HG02571 (cell line): ENCODE data around the gene SPAG8.

Source experiments
- ATAC-seq: cut with Tn5 transposase; IDR thresholded peaks from one replicate; pipeline ENCODE4 v1.9.1; 2021; ENCODE audit warnings: mild to moderate bottlenecking, moderate library complexity; ENCODE audit not compliant: unreplicated experiment

The SPAG8 gene

DNA sequence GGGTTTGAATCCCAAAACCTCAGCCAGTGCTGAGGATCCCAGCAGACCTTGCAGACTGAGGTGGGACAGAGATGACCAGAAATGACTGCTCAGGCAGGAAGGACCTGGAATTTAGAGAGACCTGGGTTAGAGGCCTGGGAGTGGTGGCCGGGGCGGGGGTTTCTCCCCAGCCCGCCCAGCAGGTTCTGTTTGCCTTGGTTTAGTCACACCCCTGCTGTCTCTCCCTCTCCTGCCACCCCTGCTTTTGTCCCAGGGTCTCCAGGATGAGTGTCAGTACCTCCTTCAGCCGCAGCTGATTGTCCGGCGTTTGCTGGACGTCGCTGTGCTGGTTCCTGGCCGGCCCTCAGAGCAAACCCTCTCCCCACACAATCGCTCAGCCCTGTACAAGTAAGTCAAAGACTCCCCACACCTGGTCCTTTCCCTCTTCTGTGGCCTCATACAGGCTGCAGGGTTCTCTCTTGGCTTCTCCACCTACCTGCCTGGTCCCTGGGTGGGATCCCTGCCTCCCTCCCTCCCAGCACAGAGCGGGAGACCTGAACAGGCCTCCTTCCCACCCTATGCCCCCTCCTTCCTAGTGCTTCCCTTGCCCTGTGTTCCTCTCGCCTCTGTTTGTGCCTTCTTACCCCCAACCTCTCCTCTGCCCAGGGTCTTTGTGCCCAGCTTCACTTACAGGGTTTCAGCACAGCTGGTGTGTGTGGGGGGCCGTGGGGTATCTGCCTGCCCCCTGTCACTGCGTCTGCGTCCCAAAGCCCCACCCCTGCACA is 29.0 kb upstream of the SPAG8 start:
- ATAC-seq, result no peak

DNA sequence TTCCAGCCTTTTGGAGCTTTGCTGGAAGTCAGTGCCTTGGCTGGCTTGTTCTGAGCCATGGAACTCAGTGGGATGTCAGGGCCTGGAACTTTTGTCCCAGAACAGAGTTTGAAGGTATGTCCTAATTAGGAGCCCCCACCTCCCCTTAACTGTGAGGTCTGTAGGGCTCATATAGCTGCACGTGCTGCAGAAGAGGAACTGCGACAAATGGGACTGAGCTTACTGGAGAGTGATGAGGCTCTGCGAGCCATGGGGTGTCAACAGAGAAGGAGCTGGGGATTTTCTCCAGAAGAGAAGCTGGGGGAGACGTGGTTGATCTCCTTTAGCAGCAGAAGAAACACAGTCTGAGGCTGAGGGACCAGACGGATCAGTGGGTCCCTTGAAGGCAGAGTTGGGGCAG is 27.9 kb upstream of the SPAG8 start:
- ATAC-seq, result no peak

DNA sequence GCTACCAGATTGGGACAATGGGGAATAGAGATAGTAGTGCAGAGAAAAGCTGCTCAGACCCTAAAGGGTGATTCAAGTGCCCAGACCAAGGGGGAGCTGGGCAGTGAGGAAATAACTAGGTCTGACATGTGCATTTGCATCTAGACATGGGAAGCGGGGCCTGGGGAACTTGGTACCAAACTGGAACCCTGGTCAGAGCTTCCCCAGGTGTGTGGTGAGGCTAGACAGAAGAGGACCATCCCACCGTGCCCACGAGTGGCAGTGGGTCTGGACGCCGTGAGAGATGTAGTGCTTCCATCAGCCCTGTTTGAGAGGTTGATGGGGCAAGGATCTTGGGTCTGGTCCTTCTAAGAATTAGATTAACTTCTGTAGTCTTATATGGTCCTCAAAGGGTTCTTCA is 24.5 kb upstream of the SPAG8 start:
- ATAC-seq, result no peak

DNA sequence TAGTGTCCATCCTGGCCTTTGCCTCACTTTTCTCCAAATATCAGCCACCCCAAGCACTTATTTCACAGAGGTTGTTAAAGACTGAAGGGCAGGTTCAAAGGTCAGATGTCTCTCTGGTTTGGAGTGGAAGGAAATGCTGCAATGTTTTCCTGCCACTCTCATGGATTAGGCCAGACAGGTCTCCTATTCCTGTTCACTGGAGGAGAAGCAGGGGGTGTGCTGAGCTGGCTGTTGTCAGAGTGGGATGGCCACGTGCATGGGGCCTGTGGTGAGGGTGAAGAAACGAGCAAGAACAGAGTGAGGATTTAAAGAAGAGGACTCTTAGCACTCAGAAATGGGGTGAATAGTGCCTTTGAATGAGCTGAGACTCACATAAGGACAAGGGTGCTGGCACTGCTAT is 23.7 kb upstream of the SPAG8 start:
- ATAC-seq, result no peak

DNA sequence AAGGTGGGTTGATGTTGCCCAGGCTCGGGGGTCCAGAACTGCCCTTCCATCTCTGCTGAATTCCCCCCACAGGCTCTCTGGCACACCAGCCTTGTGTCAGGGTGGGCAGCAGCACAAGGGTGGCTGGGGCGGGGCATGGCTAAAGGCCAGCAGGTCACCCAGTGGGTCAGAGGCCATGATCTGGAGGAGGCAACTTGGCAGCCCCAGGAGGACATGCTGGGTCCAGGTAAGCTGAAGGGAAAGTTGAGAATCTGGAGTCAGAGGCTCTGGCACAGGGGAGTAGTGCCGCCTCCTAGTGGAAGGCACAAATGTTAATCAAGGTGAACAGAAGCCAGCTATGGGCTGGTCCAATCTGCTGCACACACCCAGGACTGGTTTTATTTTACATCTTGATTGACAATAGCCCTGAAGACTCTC is 23.2 kb upstream of the SPAG8 start:
- no peak for ATAC-seq

DNA sequence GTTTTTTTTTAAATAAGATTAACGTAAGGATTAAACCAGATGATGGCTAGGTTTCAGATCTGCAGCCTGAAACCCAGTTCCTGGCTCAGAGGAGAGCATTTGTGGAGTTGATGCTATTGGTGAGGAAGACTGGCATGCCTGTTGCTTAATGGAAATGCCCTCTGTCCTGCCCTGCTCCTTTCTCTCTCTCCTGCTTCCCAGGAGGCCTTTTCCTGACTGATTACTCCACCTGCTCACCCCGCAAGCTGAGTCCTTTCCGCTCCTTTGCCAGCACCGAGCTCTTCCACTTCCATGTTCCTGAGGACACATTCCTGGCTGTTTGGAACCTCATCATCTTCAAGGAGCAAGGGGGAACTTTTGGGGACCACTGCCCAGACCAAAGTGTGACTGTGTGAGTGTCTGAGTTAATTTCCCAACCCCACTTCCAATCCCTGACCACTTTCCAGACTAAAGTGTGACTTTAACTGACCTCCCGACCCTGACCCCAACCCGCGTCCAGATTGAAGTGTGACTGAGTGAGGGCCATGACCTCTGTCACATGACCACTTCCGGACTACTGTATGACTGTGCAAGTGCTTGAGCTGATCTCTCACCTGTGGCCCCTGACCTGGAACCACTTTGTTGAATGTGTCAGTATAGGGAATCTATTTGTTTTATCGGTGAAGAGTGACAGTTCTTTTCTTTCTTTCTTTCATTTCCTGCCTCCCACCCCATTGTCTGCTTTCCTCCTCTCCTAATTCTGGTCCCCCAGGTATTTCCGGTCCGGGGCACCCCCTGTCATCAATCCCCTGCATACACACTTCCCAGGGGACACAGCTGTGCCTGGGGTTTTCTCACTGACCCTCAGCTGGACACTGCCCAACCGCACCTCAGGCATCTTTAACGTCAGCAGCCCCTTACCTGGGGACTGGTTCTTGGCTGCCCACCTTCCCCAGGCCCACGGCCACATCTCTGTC is 22.5 kb upstream of the SPAG8 start:
- no peak for ATAC-seq

DNA sequence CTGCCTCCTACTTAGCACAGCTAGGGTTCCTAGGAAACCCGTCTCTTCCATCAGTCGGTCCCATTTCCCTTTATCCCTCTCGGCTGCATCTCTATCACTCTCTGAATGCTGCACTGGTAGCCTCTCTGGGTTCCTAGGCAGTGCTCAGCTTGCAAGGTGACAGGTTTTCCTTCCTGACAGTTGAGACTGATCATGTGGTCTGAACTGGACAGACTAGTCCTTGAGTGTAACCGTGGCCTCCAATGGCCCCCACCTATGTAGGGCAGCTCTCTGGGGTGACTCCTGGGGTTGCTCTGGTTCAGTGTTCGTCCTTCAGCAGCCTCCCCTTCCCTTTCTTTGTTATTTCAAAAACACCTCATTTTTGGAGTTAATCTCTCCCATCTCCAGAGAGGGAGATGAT is 20.8 kb upstream of the SPAG8 start:
- ATAC-seq, result no peak

DNA sequence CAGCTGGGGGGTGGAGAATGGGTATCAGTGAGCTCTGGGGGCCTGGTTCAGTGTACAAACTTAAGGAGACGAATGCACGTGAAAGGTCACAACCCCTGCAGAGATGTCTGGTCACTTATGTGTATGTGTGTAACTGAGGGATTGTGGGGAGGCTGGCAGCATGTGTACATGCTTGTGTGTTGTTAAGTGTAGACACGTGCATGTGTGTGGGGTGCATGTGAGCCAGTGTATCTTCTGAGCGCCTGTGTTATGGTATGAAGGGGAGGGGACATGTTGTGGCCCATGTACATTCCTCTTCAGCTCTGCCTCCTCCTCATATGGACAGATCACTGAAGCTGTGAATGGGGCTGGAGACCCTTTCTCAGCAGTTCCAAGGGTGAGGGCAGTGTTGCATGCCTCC is 19.0 kb upstream of the SPAG8 start:
- ATAC-seq, result no peak

DNA sequence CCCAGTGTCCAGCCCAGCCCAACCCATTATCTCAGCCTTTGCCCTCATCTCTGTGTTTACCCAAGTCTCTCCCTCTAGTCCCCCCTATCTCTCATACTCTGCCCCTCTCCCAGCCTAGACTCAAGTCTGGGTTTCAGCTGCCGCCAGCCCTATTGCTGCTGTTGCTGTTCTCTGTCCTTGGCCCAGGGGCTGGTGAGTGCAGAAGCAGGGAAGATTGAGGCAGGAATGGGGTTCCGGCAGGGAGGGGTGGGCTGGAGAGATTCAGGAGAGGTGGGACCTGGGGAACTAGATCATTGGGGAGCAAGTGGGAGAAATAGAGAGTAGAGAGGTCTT is 17.7 kb upstream of the SPAG8 start:
- no peak for ATAC-seq

DNA sequence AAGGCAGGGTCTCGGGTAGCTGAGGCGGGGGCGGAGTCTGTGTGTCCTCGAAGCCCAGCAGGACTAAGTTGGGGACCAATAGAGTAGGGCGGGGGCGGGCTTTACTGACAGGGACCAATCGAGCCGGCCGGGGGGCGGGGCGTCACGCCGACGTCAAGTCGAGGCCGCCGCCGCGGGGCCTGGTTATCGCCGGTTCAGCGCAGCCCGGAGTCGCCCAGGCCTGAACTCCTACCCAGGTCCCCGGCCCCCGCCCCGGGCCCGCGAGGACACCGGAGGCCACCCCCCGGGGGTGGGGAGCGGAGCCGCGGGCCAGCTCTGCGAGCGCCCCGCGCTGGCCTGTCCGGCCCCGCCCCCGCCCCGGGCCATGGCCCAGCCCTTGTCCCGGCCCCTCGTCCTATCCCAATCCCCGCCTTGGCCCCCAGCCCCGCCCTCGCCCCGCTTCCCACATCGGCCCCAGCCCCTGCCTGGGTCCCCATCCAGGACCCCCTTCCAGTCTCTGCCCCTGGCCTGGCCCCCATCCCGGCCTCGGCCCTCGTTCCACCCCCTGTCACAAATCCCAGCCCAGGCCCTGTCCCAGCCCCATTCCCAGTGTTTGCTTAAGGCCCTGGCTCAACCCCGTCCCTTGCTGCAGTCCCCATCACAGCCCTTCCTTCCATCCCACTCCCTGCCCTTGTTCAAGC is 17.2 kb upstream of the SPAG8 start, which contains the start of gene TMEM8B:
TSS of gene TMEM8B (plus strand) at position 145 of the 680 bp plus-strand sequence. CDS start at position 365, 220 bp downstream.
- ATAC-seq, result peak; percentile 79

DNA sequence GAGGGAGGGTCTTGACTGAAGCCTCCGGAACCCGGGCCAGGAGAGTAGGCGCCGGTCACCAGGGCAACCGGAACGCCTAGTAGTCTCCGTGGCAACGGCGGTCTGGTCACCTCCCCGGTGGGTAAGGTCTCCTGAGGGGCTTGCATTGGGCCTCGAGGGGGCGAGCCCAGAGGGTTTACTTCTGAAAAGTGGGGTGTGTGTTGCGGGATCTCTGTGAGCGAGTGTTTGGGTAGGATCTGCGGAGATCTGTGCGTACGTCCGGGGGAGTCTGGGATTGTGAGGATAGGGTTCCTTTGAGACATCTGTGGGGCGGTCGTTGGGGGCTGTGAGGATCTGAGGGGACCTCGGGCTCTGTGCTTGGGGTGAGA is 16.6 kb upstream of the SPAG8 start, which contains the start of gene FAM221B:
TSS of gene FAM221B (minus strand) at position 17 of the 368 bp plus-strand sequence. CDS start 2,571 bp downstream, outside the sequence.
- no peak for ATAC-seq

DNA sequence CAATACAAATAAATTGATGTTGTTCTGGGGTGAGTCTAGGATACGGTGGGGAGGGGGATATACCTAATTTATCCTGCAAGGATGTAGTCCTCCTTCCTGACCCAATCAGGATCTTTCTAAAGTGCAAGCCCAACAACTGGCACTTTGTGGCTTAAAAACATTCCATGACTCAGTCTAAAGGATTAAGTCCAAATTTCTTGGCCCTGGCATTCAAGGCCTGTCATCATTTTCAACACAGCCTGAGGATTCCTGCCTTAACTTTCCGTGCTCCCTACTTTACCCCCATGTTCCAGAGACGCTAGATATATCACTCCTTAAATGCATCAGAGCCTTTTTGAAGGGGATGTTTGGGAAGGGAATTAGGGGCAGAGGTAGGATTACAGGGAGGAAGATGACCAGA is 15.4 kb upstream of the SPAG8 start:
- ATAC-seq, result no peak

DNA sequence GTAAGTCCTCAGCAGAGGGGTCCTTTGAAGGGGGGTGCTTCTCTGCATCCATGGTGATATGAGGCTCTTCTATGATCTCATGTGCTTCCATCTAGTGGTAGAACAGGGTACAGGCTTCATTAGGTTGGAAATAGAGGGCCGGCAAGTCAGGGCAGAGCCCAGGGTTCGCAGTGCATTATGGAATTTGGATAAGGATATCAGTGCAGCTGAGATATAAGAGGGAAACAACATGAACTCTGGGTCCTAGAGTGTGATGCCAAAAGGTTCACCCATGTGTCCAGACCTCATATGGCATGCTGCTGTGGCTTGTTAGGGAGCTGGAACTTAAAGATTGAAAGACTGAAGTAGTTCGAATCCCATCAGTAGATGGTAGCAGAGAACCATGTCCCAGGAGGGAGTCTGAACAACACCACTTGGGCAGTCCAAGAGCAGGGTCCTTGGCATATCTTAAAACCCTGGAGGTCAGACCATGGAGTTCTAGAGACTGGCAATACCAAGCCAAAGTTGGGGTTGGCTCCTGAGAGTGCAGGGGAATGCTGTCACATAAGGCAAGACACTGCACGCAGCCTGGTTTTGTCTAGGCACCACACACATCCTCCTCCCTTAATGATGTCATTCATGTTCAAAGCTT is 14.1 kb upstream of the SPAG8 start:
- no peak for ATAC-seq

DNA sequence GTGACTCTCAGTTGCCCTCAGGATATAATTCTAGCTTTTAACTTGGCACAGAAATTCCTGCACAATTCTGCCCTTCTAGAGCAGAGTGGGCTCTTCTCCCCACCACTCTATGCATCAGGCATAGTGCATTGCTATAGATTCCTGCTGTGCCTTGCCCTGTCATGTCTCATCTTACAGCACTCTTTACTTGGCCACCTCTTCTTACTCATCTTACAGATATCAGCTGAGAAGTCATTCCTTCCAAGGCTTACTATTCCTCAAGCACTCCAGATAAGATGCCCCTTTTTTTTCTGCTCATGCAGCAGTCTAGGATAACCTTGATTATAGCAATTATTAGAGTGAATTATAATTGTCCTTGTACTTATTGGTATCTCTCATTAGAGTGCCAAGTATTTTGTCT is 10.9 kb upstream of the SPAG8 start:
- ATAC-seq, result no peak

DNA sequence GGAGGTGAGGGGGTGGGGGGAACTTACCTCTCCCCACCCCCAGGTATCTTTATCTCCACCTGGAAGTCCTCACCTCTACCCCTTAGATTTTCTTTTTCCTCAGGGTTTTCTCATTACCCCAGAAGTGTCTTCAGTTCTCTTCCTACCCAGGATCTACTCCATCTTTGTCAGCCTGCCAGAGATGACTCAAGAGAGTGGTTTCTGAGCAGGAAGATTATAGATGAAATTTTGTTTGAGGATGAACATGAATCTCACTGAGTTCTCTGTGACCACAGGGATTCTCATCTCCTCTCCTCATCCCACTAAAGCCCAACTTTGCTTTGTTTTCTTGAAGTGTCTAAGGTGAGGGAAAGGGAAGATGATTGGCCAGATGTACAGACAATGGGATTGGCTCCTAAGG is 8.0 kb upstream of the SPAG8 start:
- ATAC-seq, result no peak

DNA sequence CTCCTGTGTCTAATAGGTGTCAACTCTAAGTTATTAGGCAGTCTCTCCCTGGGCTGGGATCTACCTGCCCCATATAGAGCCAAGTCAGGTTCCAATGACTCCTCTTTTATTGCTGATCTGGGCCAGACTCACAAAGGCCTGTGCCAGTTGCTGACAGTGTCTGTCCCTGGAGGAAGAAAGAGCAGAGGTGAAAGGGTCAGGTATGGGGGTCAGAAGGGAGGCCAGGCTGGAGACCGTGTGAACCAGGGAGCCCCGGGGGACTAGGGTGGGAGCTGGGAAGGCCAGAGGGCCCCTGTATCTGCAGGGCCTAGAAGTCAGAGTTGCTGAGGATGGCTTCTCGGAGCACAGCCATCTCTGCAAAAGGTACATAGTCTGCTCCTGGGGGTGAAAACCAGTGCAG is 6.3 kb upstream of the SPAG8 start:
- ATAC-seq, result no peak

DNA sequence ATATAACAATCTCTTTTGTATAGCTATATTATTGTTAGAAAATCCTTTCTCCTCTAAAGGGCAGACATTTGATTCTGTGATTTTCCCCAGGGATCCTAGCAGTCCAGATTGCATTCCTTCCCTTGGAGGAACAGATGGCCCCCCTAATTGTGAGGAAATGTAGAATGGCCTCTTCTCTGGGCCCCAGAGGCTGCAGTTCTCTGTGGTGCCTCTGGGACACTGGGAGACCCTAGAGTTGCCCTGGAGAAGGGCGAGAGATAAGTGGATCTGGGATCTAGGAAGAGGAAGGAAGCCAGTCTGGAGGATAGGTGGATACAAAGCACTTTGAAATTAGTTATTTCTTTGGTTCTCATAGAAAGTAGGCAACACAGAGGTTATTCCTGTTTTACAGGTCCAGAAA is 4.6 kb upstream of the SPAG8 start:
- ATAC-seq, result no peak

DNA sequence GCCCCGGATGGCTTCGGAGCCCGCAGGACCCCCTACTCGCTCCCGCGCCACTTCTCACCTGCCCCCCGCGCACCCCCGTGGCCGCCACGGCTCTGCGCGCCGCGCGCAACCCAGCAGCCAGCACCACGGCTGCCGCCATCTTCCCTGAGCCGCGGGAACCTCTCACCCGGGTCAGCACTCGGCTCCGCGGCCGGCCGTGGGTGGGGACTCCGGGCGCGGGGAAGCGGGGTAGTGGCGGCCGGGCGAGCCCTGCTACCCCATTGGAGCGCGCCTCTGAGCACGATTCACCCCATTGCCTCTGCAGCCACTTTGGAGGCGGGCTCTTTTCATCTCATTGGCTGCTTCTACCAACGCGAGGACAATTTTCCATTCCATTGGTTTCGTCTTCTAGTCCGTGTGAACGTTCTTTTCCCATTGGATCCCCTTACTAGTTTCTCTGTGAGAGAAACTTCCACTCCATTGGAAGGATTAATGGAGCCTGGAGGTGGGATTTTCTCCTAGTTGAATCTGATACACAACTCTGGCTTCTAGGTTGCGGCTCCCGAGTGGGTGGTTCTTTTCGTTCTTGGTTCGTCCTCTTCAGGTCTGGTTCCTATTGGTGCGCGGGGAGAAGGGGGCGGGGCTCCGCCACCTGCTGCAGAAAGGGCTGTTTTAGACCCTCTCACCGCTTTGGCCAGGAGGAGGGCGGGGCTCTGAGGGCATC is 2.9 kb upstream of the SPAG8 start, which contains the start of gene HINT2:
TSS of gene HINT2 (minus strand) at position 202 of the 703 bp plus-strand sequence. CDS start at position 139, 63 bp downstream.
- ATAC-seq, result peak; percentile 78

DNA sequence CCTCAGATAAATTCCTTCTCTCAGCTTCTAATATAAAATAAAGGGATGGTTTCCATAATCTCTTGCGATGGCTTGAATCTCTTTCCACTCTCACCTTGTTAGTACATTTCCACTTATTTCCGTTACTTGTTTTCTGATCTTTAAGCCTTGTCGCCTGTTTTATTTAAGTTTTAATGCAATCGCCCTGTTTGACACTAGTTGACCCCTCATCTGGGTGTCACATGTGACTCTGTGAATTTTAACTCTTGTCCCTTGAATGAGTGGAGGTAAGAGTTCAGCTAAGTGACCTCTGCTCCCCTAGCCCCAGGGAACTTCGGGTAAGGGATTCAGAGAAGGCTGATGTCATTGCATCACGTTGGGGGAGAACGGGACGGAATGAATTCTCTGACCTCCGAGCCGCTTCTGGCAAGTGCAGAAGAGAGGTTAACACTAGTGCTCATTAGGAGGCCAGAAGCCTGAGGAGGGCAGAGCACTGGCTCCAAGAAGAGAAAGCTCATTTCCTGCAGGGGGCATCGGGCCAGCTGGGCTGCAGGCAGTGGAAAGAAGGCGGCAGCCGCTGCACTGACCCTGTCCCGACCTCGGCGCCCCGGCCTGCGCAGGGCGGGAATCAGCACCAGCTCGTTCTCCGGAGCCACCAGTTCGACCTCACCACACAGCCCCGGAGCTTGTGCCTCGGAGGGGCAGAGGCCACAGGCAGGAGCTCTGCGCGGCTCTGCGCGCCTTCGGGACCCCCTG is 2.2 kb upstream of the SPAG8 start:
- peak; percentile 12 for ATAC-seq
